Renal cortical epithelial cell (primary cell): ENCODE data around the gene RALA. TPM values are rescaled to one million over a fixed set of nuclear protein-coding genes. Genes with fewer than 3 reads are reported as not detected.

Experiments
- DNase-seq: peaks from one replicate; pipeline ENCODE4 v3.0.0-alpha.2; 2011; ENCODE audit warnings: low read depth
- total RNA-seq: library from RNA; depleted of rRNA; stranded (reverse); fragments of >200 nt; gene quantifications from 2 replicates; pipeline ENCODE4 v1.2.3, GENCODE V29; 2014

Gene RALA
- total RNA-seq, 1 donor from 2014 or later = 29.3 TPM

DNA sequence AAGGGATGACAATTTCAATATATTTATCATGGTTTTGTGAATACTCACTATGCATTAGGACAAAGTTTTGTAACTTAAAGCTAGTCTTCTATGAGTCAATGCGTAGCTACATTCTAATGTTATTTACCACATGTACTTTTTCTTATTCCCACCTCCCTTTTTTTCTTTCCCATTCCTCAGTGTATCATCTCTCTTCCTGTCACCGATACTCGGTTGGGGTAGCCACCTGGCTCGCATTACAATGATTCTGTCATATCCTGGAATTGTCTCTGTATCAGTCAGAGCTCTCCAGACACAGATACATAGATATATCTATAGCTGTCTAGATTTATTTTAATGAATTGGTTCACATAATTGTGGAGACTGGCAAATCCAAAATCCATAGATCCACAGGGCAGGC, 9.8 kb upstream of the RALA start:
- DNase-seq = no peak

DNA sequence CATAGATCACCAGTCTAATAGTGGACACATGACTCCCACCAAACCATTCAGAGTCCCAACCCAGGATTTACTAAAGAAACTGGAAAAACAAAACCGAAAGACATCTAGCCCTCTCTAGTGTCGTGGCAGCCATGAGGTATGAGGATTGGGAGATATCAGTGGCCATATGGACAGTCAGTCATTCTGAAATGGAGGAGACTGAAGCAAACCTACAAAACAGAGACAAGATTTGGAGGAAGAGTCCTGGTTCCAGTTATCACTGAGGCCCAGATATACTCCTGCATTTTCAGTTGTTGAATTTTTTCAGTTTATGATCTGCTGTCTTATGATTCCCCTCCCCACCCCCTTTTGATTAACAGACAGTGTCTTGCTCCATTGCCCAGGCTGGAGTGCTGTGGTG, 9.1 kb upstream of the RALA start:
- no peak for DNase-seq

DNA sequence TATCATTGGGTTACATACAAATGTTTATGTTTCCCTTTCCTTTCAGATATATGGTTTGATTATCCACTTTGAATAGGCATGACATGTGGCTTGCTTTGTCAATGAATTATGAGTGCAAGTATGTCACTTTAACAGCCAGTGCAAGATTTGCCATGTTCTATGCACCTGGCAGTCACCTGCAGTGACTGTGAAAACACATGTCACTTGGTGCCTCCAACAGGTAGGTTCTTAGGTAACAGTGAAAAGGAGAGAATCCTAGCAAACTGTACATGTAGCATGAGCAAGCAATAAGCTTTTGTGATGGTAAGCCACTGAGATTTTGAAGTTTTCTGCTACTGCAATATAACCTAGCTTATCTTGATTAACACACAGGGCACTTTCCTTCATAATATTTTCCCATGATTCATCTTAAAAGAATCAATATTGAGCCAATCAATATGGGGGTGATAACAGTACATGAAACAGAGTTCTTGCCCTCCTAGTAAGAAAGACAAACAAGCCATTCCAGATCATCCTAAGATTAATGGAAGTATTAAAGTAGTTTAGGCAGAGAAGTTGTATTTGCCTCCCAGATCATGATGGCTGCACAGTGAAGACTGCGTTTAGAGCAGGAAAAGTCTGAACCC, 7.9 kb upstream of the RALA start:
- DNase-seq = no peak

- DNase-seq = no peak
Observed at GRCh38 chr7:39616138-39616537, 7.2 kb upstream of the RALA start.

DNA sequence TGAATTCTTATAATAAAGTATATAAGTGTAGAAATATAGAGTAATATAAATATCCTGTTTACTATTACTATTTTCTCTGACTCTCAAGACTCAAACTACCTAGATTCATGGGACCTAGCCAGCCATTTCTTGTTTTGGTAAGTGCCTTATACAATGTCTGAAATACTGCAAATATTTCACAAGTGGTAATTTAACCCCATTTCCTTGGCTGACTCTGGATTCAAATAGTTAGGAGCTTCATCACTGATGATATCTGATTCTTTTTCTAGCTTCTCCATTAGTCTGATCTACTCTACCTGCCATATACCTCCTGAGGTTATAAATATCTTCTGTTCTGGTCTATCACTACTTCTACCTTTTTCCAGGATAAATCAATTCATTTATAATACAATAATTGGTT, 6.4 kb upstream of the RALA start:
- DNase-seq = no peak

DNA sequence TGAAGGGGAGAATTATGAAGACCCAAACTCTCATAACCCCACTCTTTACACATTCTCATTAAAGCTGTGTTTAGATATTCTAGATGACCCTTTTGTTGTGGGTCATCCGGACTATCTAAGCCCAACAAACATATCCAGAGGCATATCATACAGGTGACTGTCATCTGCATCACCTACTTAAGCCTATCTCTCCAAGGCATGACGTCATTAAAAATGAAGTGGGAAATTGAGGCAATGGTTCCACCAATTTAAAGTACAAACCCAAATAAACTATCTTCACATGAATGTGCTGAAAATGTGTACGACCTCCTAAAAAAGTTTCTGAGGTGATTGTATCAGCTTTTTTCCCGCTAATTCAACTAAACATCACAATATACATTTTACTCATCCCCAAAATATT, 4.5 kb upstream of the RALA start:
- DNase-seq = no peak

- DNase-seq = no peak
Observed at GRCh38 chr7:39620486-39620885, 2.9 kb upstream of the RALA start.

GRCh38 chr7:39621261-39621660, 2.1 kb upstream of the RALA start:
- peak; percentile 81 for DNase-seq

DNA sequence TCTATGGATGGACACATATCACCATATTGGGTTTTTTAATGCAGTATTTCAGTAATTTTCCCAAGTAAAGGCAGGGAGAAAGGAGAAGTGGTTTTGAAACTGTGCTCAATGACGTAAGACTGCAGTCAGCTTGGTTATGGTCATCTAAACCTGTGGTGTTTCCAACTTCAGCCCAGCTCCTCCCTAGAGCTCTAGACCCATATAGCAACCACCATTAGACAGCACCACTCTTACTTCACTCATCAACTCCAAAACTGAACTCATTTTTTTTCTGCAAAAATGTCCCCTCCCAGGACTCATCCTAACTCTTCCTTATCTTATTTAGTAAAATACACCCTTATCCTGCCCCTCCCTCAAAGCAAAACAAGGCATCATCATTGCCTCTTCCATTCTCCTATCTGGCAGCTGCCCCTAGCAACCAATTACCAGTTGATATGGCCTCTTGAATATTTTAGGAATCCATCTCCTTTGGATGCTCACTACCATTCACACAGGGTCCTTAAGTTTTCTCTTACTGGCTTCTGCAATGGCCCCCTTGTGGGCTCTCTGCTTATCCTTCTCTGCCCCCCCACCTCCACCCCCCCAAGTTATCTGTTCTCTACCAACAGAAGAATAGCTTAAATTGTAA, 1.5 kb upstream of the RALA start:
- DNase-seq = no peak

DNA sequence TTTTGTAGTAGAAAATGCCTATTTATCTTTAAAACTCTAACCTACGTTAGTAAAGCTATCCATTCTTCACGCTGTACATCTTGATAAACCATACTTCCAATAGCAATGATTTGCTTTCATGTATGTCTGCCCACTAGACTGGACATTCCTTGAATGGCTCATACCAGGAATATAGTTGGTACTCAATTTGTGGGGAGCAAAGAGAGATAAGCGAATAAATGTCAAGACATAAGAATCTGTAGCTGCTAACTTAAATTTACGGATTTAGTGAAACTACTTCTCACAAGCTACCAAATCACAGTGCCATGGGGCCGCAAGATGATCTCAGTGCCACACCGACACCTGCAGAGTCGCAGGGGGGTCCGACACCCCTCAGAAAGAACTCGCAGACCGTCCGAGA, 763 bp upstream of the RALA start:
- no peak for DNase-seq

GRCh38 chr7:39623732-39624441, 515 bp downstream of the RALA start:
- no peak for DNase-seq

DNA sequence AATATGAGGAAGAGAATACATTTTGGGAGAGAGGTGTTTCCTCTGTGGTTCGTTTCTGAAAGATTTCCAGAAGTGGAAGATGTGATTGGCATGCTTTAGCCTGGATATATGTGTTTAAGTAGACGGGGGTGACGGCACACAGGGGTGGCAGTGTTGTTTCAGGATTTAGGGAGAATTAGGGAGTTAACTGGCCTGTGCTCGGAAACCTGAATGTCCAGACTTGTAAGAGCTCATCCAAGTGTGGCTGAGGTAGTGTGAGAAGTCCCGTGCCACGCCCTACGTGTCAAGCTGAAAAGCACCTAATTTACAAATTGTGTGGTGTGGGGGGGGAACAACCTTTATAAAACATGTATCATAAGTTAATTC, 1.1 kb downstream of the RALA start:
- peak; percentile 49 for DNase-seq

DNA sequence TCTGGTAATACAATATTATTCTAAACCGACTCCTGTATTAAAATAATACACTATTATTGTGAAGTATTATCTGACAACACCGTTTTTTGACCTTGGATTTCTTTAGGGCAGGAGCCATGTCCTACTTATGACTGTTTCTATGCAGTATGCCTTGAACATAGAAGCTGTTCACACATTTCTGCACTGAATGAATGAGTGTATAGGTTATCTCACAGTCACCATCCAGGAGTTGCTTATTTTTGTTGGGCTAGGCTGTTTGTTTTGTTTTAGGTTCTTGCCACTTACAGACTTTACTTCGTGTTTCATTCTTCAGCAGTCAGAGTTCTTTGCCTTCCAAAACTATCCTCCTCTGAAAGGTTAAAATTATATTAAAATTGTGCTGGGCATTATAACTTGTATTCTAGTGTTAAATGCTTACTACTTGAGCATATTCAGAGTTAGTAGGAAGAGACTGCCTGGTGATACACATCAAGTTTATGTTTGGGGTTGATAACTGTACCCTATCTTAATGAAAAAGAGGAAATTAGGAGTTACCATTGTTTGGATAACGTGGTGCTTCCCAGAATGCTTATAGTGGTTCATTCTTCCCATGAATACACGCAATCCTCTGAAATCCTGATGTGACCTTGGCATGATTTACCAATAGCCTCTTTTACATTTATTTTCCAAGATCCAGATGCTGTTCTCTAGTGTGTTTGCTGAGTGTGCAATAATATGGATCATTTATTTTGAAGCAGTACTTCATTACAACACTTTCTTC, 1.7 kb downstream of the RALA start:
- DNase-seq = no peak

DNA sequence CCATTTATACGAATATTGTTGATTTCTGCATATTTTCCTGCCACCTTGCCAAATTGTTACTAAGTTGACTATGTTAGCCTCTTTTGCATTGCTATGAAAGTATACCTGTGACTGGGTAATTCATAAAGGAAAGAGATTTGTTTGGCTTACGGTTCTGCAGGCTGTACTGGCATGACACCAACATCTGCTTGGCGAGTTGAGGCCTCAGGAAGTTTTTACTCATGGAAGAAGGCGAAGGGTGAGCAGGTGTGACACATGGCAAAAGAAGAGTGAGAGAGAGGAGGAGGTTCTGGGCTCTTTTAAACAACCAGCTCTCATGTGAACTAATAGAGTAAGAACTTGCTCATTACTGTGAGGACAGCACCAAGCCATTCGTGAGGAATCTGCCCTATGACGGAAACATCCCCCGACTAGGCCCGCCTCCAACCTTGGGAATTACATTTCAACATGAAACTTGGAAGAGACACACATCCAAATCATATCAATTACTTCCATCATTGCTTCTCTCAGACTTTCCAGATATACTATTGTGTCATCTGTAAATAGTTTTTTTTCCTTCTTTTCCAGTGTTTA, 8.4 kb downstream of the RALA start:
- no peak for DNase-seq

DNA sequence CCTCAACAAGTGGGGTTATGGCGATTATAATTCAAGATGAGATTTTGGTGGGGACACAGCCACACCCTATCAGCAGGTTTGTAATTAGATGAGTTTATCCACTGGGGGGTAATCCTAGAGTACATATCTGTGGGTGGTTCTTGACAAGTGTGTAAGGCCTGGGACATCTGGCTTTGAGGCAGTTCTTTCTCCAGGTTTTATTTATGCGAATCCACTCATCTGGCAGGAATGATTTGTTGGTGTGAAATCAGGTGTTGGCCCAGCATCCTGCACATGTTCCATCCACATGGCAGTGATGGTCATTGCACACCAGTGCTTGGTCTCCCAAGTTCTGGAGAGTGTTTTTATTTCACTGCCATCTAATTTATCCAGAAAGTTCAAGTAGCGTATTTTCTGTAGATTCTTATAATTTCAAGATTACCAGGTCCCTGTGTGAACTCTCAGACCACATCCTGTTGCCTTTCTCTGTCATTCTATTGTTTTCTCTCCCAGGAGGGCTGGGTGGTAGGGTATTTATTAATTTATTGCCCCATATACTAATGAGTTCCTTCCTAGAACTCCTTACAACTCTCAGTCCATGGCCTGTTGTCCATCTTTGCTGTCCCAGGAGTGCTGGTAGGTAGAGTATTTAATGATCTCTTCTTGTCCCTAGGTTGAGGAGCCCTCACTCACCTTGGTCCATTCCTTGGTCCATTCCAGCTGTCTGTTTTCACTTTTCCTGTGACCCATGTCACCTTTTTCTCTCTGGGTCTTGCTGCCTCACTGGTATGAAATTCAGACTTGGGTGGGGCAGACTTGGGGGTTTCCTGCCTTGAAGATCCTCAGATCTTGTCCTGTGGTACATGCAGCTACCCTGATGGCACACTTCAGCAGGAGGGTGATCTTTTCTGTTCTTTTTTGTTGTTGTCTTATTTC, 10.4 kb downstream of the RALA start:
- DNase-seq = peak; percentile 68

DNA sequence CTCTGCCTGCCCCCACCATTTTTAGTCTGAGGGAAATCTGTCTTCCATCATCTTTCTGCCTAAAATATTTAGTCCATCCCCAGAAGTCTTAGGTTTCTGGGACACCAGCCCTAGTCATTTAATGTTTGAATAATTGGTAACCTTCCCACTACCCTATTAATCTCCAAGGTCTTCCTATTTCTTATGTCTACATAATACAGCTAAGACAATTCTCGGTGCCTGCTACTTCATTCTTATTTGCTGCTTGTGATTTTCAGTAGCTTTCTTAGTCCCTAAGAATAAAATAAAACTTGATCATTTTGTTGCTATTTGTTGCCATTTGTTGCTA, 11.1 kb downstream of the RALA start:
- DNase-seq = no peak

DNA sequence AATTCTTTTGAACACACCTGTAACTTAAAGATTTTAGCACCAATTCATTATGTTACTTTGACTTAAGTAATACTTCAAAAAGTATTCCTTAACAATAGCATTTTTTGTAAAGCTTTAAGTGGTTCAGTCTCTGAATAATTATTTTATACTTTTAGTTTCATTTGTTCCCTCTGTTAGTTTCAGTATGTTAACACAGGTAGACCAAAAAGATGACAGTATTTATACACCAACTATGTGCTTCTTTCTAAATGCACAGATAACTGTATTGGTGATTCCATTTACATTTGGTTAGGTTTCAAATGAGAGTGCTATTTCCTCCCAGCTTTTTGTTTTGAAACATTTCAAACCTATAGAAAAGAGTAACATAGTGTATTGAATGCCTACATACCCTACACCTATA, 14.0 kb downstream of the RALA start:
- no peak for DNase-seq

- DNase-seq = no peak
Observed at GRCh38 chr7:39637963-39638485, 14.7 kb downstream of the RALA start.

DNA sequence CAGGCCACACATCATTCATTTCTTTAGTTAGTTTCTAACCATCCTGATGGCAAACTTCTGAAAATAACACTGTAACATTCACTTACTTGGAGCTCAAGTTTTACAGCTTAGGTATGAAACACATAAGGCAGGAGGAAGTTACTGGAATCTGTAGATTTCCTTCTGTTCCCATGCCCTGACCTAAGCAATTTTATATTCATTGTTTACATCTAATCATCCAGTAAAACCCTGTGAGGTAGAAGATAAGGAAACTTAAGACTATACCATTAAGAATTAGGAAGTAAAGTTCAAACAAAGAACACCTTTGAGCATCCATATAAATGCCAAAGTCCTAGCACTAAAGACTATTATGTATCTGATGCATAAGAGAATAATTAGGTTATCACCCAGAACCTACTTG, 19.5 kb downstream of the RALA start:
- DNase-seq = no peak

GRCh38 chr7:39644170-39644569, 20.8 kb downstream of the RALA start:
- DNase-seq = no peak
